Adrenal gland (tissue), 5 donors: ENCODE results near the gene KLHL15.

ENCODE experiments used
- POLR2A ChIP-seq, 2 donors: fragments of 450-650 bp; IDR thresholded peaks; one replicate each; pipeline ENCODE4 v1.6.1; 2017; ENCODE audit warnings: antibody characterized with exemption in 2 of 2, mild to moderate bottlenecking in 2 of 2, moderate library complexity in 1 of 2
- TF ChIP-seq, protein P1 (sequence below), 6 experiments: fragments of 450-650 bp in 4 of 6; fragments of 200-600 bp in 2 of 6; sonication (generic) in 1 of 6; IDR thresholded peaks; 1 replicate in 5 of 6; 2 replicates in 1 of 6; pipeline versions ENCODE4 v1.5.1 to v1.8.0; 2016 to 2021; ENCODE audit warnings: antibody characterized with exemption in 6 of 6, mild to moderate bottlenecking in 2 of 6, moderate library complexity in 1 of 6
- donor health status: DM: no; HTN: no; CAD: no.

DNA sequence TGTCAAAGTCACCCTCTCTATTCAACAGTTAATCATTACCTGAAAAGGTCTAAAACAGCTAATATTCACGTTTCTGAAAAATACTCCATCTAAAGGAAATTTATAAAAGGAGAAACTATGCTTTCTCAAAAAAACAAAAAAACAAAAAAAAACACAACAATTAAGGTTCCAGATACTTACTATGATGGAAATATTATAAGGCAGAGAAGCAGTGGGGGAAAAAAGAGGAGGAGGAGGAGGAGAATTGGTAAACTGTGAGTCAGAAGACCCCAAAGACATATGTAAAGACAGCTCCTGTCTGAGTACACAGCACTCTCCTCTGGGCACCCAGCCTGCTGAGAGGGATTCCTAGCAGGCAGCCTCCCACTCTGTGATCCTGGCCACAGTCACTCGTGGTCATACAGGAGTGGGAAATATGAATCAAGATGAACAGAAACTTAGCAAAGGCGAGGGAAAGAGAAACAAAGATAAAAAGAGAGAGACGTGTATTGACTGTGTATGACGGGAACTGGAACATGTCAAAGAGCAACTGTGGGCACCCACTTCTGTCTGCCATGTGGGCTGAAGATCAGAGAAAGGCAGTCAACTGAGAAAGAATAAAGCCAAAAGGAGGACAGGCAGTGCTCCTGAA lies 12.5 kb downstream of the KLHL15 start:
- TF ChIP-seq, protein P1, sequence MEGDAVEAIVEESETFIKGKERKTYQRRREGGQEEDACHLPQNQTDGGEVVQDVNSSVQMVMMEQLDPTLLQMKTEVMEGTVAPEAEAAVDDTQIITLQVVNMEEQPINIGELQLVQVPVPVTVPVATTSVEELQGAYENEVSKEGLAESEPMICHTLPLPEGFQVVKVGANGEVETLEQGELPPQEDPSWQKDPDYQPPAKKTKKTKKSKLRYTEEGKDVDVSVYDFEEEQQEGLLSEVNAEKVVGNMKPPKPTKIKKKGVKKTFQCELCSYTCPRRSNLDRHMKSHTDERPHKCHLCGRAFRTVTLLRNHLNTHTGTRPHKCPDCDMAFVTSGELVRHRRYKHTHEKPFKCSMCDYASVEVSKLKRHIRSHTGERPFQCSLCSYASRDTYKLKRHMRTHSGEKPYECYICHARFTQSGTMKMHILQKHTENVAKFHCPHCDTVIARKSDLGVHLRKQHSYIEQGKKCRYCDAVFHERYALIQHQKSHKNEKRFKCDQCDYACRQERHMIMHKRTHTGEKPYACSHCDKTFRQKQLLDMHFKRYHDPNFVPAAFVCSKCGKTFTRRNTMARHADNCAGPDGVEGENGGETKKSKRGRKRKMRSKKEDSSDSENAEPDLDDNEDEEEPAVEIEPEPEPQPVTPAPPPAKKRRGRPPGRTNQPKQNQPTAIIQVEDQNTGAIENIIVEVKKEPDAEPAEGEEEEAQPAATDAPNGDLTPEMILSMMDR (IDR thresholded peaks at IDR 0.05) = no peak
- no peak for TF ChIP-seq POLR2A (IDR thresholded peaks at IDR 0.05)
